Loucy (cell line): Measurements from ENCODE around the gene IRAG1.

ENCODE experiments used
- CTCF ChIP-seq: fragments of 200-600 bp; sonication (generic); conservative IDR thresholded peaks from 2 replicates; pipeline ENCODE4 v1.5.1; 2014; ENCODE audit warnings: mild to moderate bottlenecking, antibody characterized with exemption, low read length
- EZH2phosphoT487 ChIP-seq: fragments of 200-600 bp; IDR thresholded peaks from 2 replicates; pipeline ENCODE4 v1.6.1; 2018; ENCODE audit warnings: antibody characterized with exemption, mild to moderate bottlenecking, moderate library complexity, borderline replicate concordance

GRCh38 chr11:10688401-10688800, 5.2 kb downstream of the IRAG1 start:
- TF ChIP-seq CTCF, result peak; percentile 57
- TF ChIP-seq EZH2phosphoT487, result no peak
